VCaP (cell line): ENCODE data around the gene CENPW.

Source experiments
- H3K27ac ChIP-seq: fragments of 450-650 bp; 2 replicates; pipeline ENCODE4 v1.5.1; 2017
- TF ChIP-seq, protein P1 (sequence below): fragments of 450-650 bp; conservative IDR thresholded peaks from 2 replicates; pipeline ENCODE4 v1.5.1; 2017; ENCODE audit warnings: mild to moderate bottlenecking, moderate library complexity

CENPW gene

DNA sequence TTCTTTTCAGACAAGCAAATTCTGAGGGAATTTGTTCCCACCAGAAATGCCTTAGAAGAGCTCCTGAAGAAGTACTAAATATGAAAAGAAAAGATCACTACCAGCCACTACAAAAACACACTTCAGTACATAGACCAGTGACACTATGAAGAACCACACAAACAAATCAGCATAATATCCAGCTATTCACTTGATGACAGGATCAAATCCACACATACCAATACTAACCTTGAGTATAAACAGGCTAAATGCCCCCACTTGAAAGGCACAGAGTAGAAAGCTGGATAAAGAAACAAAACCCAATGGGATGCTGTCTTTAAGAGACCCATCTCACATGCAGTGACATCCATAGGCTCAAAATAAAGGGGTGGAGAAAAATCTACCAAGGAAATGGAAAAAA, 43.3 kb downstream of the CENPW start:
- TF ChIP-seq, protein P1, sequence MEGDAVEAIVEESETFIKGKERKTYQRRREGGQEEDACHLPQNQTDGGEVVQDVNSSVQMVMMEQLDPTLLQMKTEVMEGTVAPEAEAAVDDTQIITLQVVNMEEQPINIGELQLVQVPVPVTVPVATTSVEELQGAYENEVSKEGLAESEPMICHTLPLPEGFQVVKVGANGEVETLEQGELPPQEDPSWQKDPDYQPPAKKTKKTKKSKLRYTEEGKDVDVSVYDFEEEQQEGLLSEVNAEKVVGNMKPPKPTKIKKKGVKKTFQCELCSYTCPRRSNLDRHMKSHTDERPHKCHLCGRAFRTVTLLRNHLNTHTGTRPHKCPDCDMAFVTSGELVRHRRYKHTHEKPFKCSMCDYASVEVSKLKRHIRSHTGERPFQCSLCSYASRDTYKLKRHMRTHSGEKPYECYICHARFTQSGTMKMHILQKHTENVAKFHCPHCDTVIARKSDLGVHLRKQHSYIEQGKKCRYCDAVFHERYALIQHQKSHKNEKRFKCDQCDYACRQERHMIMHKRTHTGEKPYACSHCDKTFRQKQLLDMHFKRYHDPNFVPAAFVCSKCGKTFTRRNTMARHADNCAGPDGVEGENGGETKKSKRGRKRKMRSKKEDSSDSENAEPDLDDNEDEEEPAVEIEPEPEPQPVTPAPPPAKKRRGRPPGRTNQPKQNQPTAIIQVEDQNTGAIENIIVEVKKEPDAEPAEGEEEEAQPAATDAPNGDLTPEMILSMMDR: no peak
- H3K27ac ChIP-seq: no peak overlapping the region

DNA sequence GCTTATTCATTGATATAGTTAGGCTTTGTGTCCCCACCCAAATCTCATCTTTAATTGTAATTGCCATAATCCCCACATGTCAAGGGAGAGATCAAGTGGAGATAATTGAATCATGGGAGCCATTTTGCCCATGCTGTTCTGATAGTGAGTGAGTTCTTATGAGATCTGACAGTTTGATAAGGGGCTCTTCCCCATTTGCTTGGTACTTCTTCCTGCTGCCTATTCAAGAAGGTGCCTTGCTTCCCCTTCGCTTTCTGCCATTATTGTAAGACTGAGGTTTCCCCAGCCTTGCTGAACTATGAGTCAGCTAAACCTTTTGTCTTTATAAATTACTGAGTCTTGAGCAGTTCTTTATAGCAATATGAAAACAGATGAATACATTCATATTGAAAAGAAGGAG, 45.6 kb downstream of the CENPW start:
- TF ChIP-seq, protein P1: no peak
- H3K27ac ChIP-seq: no peak overlapping the region

DNA sequence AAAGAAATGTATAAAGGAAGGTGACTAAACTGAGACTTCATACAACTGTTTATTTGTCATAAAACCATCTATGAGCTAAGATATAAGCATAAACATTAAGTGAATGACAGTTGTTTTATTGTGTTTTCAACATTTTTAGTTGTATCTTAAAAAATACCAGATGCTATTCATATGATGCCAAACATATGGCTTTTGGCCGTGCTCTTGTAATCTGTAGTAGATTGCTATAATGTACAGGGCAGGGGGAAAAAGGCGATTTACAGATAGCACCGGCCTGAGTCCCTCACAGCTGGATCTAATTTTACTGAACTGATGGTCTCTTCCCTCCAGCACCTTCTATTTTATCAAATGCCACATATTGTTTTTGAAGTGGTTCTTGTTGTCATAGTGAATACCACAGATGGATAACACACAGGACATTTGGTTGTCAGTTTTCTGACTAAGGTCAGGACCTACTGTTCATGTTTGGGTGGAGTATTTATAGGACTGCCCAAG, 48.2 kb downstream of the CENPW start:
- H3K27ac ChIP-seq: no peak overlapping the region
- TF ChIP-seq, protein P1: no peak

DNA sequence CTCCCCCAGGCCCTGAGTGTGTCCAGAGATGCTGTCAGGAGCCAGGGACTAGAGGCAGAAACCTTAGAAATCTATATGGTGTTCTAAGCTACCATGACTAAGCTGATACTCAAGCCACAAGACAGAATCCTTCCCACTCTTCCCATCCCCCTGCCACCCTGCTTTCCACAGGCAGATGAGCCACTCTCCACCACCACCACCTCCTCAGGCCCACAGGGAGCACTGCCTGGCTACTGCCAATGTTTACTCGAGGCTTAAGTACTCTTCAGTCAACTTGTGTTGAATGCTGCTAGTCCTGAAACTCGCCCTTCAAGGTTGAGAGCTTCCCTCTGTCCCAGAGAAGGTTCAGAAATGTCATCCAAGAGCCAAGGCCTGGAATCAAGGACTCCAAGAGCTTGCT, 56.2 kb downstream of the CENPW start:
- TF ChIP-seq, protein P1: no peak
- H3K27ac ChIP-seq: no peak overlapping the region
